Ascending aorta (tissue), 2 donors: ENCODE measurements around the gene KCNQ2. TPM values are rescaled to one million over a fixed set of nuclear protein-coding genes. Genes with fewer than 3 reads are reported as not detected.

Experiments used
- DNase-seq, 2 donors: peaks; one replicate each; pipeline ENCODE4 v3.0.0-alpha.2; 2019; ENCODE audit warnings: low spot score in 2 of 2
- H3K27ac ChIP-seq, 2 donors: fragments of 200-600 bp; sonication (generic); one replicate each; pipeline ENCODE4 v1.5.1; 2016 to 2017; ENCODE audit warnings: mild to moderate bottlenecking in 1 of 2
- H3K27me3 ChIP-seq: fragments of 200-600 bp; sonication (generic); one replicate; pipeline ENCODE4 v1.5.1; 2017
- H3K36me3 ChIP-seq, 2 donors: fragments of 200-600 bp; sonication (generic); one replicate each; pipeline ENCODE4 v1.5.1; 2016
- H3K4me1 ChIP-seq, 2 donors: fragments of 200-600 bp; sonication (generic); one replicate each; pipeline ENCODE4 v1.5.1; 2016 to 2017; ENCODE audit warnings: mild to moderate bottlenecking in 1 of 2
- H3K4me3 ChIP-seq, 2 donors: fragments of 200-600 bp; sonication (generic); one replicate each; pipeline ENCODE4 v1.5.1; 2016 to 2017; ENCODE audit warnings: mild to moderate bottlenecking in 1 of 2
- H3K9me3 ChIP-seq, 2 donors: fragments of 200-600 bp; sonication (generic); one replicate each; pipeline ENCODE4 v1.5.1; 2016
- CTCF ChIP-seq, 3 experiments: fragments of 200-600 bp in 2 of 3; fragments of 450-650 bp in 1 of 3; sonication (generic) in 2 of 3; IDR thresholded peaks; one replicate each; pipeline ENCODE4 v1.5.1; 2016 to 2019; ENCODE audit warnings: antibody characterized with exemption in 3 of 3, mild to moderate bottlenecking in 1 of 3, moderate library complexity in 1 of 3
- intact Hi-C: fragments of 100-400 bp; cut with DNase I; formaldehyde crosslinking; loops from one replicate; pipeline ENCODE4 v1.15.1; 2023
- total RNA-seq: library from RNA; depleted of rRNA; stranded (reverse); fragments of >200 nt; gene quantifications from one replicate; pipeline ENCODE4 v1.1.0, GENCODE V29; 2016

The KCNQ2 gene
- total RNA-seq, 1 donor from 2014 or later, result not detected

GRCh38 chr20:63497946-63498935 is 25.8 kb upstream of the KCNQ2 start:
- intact Hi-C loops, result no loop called here
- no peak overlapping the region for H3K27ac ChIP-seq
- H3K4me1 ChIP-seq, result peaks cover 0 to 7% of the 10 kb centered on the region in 2 donors
- H3K36me3 ChIP-seq, result no peaks in the 10 kb centered on the region
- no peaks in the 10 kb centered on the region for H3K9me3 ChIP-seq
- TF ChIP-seq CTCF (IDR thresholded peaks at IDR 0.05), result no peak
- H3K4me3 ChIP-seq, result peak overlapping the region; percentile 53 to 55
- no peak for DNase-seq
- peaks cover 9% of the 10 kb centered on the region for H3K27me3 ChIP-seq

GRCh38 chr20:63497138-63497945 is 24.9 kb upstream of the KCNQ2 start:
- Histone ChIP-seq H3K4me1 (peaks cover 0 to 7% of the 10 kb centered on the region in 2 donors), H3K27ac (no peak overlapping the region), H3K4me3 (peak overlapping the region in 1 of 2 donors; percentile 55), H3K36me3 (no peaks in the 10 kb centered on the region), H3K27me3 (peaks cover 9% of the 10 kb centered on the region), H3K9me3 (no peaks in the 10 kb centered on the region)
- no peak for DNase-seq
- no peak for TF ChIP-seq CTCF (IDR thresholded peaks at IDR 0.05)
- intact Hi-C loops, result no loop called here

DNA sequence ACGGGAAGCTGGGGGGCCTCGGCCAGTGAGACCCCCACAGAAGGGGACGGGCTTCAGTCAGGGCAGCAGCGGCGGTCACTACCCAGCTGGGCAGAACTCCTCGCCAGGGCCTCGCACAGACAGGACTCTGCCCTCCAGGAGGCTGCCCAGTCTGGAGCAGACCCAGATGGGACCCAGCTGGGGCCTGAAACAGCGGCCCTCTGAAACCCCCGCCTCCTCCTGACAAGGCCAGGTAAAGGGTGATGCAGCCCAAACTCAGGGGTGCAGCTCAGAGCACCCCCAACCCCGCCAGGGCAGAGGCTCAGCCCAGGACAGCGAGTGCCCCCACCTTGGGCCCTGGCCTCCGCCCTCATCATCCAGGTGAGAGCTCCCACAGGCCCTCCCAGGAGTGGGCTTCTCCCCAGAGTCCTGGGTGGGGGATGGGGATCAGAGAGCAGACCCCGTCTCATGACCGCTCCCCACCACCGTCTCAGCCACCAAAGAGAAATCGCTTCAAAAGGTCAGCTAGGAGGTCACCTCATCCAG is 24.2 kb upstream of the KCNQ2 start:
- Histone ChIP-seq H3K9me3 (no peaks in the 10 kb centered on the region), H3K27ac (no peak overlapping the region), H3K27me3 (peaks cover 9% of the 10 kb centered on the region), H3K4me3 (peak overlapping the region; percentile 35 to 47), H3K36me3 (no peaks in the 10 kb centered on the region), H3K4me1 (peaks cover 0 to 7% of the 10 kb centered on the region in 2 donors)
- no peak for TF ChIP-seq CTCF (IDR thresholded peaks at IDR 0.05)
- no peak for DNase-seq
- intact Hi-C loops, result loop anchor here (1.0 kb wide), 1 partner anchor 24 kb away; the partner anchor contains the start of gene PPDPF

GRCh38 chr20:63495741-63496595 is 23.5 kb upstream of the KCNQ2 start:
- peaks cover 0 to 7% of the 10 kb centered on the region in 2 donors for H3K4me1 ChIP-seq
- no peaks in the 10 kb centered on the region for H3K36me3 ChIP-seq
- H3K27me3 ChIP-seq, result peaks cover 9% of the 10 kb centered on the region
- peak overlapping the region; percentile 35 to 47 for H3K4me3 ChIP-seq
- DNase-seq, result peak in 1 of 2 donors; percentile 78
- no peaks in the 10 kb centered on the region for H3K9me3 ChIP-seq
- intact Hi-C loops, result loop anchor here (1.0 kb wide), 1 partner anchor 24 kb away; the partner anchor contains the start of gene PPDPF
- peak; percentile 74 to 96 (median 92) for TF ChIP-seq CTCF (IDR thresholded peaks at IDR 0.05)
- no peak overlapping the region for H3K27ac ChIP-seq
